Suprapubic skin (tissue), 3 donors: ENCODE data around the gene ADAMTS17.

Experiments used
- CTCF ChIP-seq, 2 donors: fragments of 200-600 bp in 1 of 2; fragments of 450-650 bp in 1 of 2; sonication (generic) in 1 of 2; IDR thresholded peaks; one replicate each; pipeline ENCODE4 v1.5.1; 2016 to 2019; ENCODE audit warnings: antibody characterized with exemption in 2 of 2, mild to moderate bottlenecking in 1 of 2, moderate library complexity in 1 of 2
- POLR2AphosphoS5 ChIP-seq, 3 donors: sonication (generic); formaldehyde crosslinking; IDR thresholded peaks; one replicate each; pipeline ENCODE4 v1.6.1; 2017; ENCODE audit warnings: antibody characterized with exemption in 3 of 3

- TF ChIP-seq CTCF (IDR thresholded peaks at IDR 0.05) (no peak), POLR2AphosphoS5 (IDR thresholded peaks at IDR 0.05) (no peak)
Measured at GRCh38 chr15:99954361-99955180, 387.2 kb downstream of the ADAMTS17 start.
